Measurements from ENCODE around the gene TCERG1L. TPM values are rescaled to one million over a fixed set of nuclear protein-coding genes. Genes with fewer than 3 reads are reported as not detected.
"Not testable (repeated sequence)": the region's sequence is repeated elsewhere in the genome, so short reads cannot be mapped to it uniquely, and the experiment has no call there.

TCERG1L gene
- total RNA-seq, 2 donors from 2014 or later: 1.6 to 4.5 TPM

- DNase-seq: no peak
- no peak overlapping the region for H3K27ac Mint-ChIP-seq
- H3K4me1 Mint-ChIP-seq: peaks cover 2% of the 10 kb centered on the region
- H3K4me3 ChIP-seq (ENCODE audit: low read length): no peak overlapping the region
- H3K9ac ChIP-seq (ENCODE audit: extremely low read depth, low read length, poor library complexity, severe bottlenecking): no peak overlapping the region
- peaks cover 4% of the 10 kb centered on the region for H3K36me3 Mint-ChIP-seq (ENCODE audit: low read depth)
- 89 to 97% methylated on average over 5 to 7 of the region's 7 CpGs for WGBS, 2 experiments (ENCODE audit: insufficient coverage in 1 of 2, insufficient read length in 1 of 2)
- no peaks in the 10 kb centered on the region for H3K27me3 ChIP-seq (ENCODE audit: control insufficient read depth, insufficient read depth, low read length, poor library complexity, severe bottlenecking)
- H3K27me3 Mint-ChIP-seq (ENCODE audit: insufficient read depth): no peaks in the 10 kb centered on the region
- H3K4me1 ChIP-seq (ENCODE audit: control insufficient read depth, insufficient read depth, low read length): no peaks in the 10 kb centered on the region
- TF ChIP-seq, protein P1, sequence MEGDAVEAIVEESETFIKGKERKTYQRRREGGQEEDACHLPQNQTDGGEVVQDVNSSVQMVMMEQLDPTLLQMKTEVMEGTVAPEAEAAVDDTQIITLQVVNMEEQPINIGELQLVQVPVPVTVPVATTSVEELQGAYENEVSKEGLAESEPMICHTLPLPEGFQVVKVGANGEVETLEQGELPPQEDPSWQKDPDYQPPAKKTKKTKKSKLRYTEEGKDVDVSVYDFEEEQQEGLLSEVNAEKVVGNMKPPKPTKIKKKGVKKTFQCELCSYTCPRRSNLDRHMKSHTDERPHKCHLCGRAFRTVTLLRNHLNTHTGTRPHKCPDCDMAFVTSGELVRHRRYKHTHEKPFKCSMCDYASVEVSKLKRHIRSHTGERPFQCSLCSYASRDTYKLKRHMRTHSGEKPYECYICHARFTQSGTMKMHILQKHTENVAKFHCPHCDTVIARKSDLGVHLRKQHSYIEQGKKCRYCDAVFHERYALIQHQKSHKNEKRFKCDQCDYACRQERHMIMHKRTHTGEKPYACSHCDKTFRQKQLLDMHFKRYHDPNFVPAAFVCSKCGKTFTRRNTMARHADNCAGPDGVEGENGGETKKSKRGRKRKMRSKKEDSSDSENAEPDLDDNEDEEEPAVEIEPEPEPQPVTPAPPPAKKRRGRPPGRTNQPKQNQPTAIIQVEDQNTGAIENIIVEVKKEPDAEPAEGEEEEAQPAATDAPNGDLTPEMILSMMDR (conservative IDR thresholded peaks at IDR 0.05): no peak
- no peak overlapping the region for H3K27ac ChIP-seq (ENCODE audit: low read depth, low read length)
- no peaks in the 10 kb centered on the region for H3K36me3 ChIP-seq (ENCODE audit: control insufficient read depth, insufficient read depth, low read length)
- no peak overlapping the region for H3K4me3 Mint-ChIP-seq
- no peaks in the 10 kb centered on the region for H3K9me3 Mint-ChIP-seq
- H3K9me3 ChIP-seq (ENCODE audit: control insufficient read depth, low read length): no peaks in the 10 kb centered on the region
Measured at GRCh38 chr10:131141207-131141606, 170.3 kb downstream of the TCERG1L start.

- Histone ChIP-seq H3K4me1 (ENCODE audit: control insufficient read depth, insufficient read depth, low read length) (no peaks in the 10 kb centered on the region), H3K27me3 (ENCODE audit: control insufficient read depth, insufficient read depth, low read length, poor library complexity, severe bottlenecking) (no peaks in the 10 kb centered on the region), H3K27ac (ENCODE audit: low read depth, low read length) (no peak overlapping the region), H3K9ac (ENCODE audit: extremely low read depth, low read length, poor library complexity, severe bottlenecking) (no peak overlapping the region), H3K9me3 (ENCODE audit: control insufficient read depth, low read length) (no peaks in the 10 kb centered on the region), H3K36me3 (ENCODE audit: control insufficient read depth, insufficient read depth, low read length) (no peaks in the 10 kb centered on the region), H3K4me3 (ENCODE audit: low read length) (no peak overlapping the region)
- peaks cover 2% of the 10 kb centered on the region for H3K4me1 Mint-ChIP-seq
- no peak overlapping the region for H3K4me3 Mint-ChIP-seq
- no peak overlapping the region for H3K27ac Mint-ChIP-seq
- no peak for DNase-seq
- TF ChIP-seq, protein P1 (conservative IDR thresholded peaks at IDR 0.05): no peak
- no peaks in the 10 kb centered on the region for H3K36me3 Mint-ChIP-seq (ENCODE audit: low read depth)
- no peaks in the 10 kb centered on the region for H3K9me3 Mint-ChIP-seq
- 87 to 97% methylated on average over 5 to 9 of the region's 9 CpGs for WGBS, 2 experiments (ENCODE audit: insufficient coverage in 1 of 2, insufficient read length in 1 of 2)
- H3K27me3 Mint-ChIP-seq (ENCODE audit: insufficient read depth): no peaks in the 10 kb centered on the region
Measured at GRCh38 chr10:131140606-131141005, 170.9 kb downstream of the TCERG1L start.

- Histone ChIP-seq H3K9me3 (ENCODE audit: control insufficient read depth, low read length) (no peaks in the 10 kb centered on the region), H3K27me3 (ENCODE audit: control insufficient read depth, insufficient read depth, low read length, poor library complexity, severe bottlenecking) (no peaks in the 10 kb centered on the region), H3K4me3 (ENCODE audit: low read length) (no peak overlapping the region), H3K36me3 (ENCODE audit: control insufficient read depth, insufficient read depth, low read length) (no peaks in the 10 kb centered on the region), H3K27ac (ENCODE audit: low read depth, low read length) (no peak overlapping the region), H3K9ac (ENCODE audit: extremely low read depth, low read length, poor library complexity, severe bottlenecking) (no peak overlapping the region), H3K4me1 (ENCODE audit: control insufficient read depth, insufficient read depth, low read length) (no peaks in the 10 kb centered on the region)
- Mint-ChIP-seq H3K27ac (no peak overlapping the region), H3K36me3 (ENCODE audit: low read depth) (peaks cover 4% of the 10 kb centered on the region), H3K9me3 (no peaks in the 10 kb centered on the region), H3K27me3 (ENCODE audit: insufficient read depth) (no peaks in the 10 kb centered on the region), H3K4me1 (no peaks in the 10 kb centered on the region), H3K4me3 (no peak overlapping the region)
- 77 to 84% methylated on average over 13 to 15 of the region's 17 CpGs for WGBS, 2 experiments (ENCODE audit: insufficient coverage in 1 of 2, insufficient read length in 1 of 2)
- no peak for DNase-seq
- TF ChIP-seq, protein P1 (conservative IDR thresholded peaks at IDR 0.05): no peak
Measured at GRCh38 chr10:131137223-131137622, 174.3 kb downstream of the TCERG1L start.

DNA sequence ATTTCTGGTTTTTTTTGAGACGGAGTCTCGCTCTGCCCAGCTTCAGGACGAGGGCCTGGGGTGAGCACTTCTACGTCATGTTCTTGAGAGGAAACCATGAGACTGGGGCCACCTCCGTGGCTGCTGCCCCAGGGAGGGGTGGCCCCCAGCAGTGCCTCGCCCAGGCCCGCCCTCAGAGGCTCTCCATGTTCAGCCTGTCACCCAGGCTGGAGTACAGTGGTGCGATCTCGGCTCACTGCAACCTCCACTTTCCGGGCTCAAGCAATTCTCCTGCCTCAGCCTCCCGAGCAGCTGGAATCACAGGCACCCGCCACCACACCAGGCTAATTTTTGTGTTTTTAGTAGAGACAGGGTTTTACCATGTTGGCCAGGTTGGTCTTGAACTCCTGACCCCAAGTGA lies 175.2 kb downstream of the TCERG1L start:
- not testable (repeated sequence) for H3K9ac ChIP-seq (ENCODE audit: extremely low read depth, low read length, poor library complexity, severe bottlenecking); H3K27me3 Mint-ChIP-seq (ENCODE audit: insufficient read depth); H3K4me1 ChIP-seq (ENCODE audit: control insufficient read depth, insufficient read depth, low read length); DNase-seq; H3K27ac Mint-ChIP-seq; H3K9me3 Mint-ChIP-seq; H3K9me3 ChIP-seq (ENCODE audit: control insufficient read depth, low read length); H3K36me3 Mint-ChIP-seq (ENCODE audit: low read depth); H3K4me3 Mint-ChIP-seq; H3K36me3 ChIP-seq (ENCODE audit: control insufficient read depth, insufficient read depth, low read length); H3K27ac ChIP-seq (ENCODE audit: low read depth, low read length); H3K4me3 ChIP-seq (ENCODE audit: low read length); H3K4me1 Mint-ChIP-seq; H3K27me3 ChIP-seq (ENCODE audit: control insufficient read depth, insufficient read depth, low read length, poor library complexity, severe bottlenecking)
- WGBS, 2 experiments (ENCODE audit: insufficient coverage in 1 of 2, insufficient read length in 1 of 2): 89 to 93% methylated on average over 7 to 12 of the region's 12 CpGs

Measured in endodermal cell (in vitro differentiated cells).